GM21447 (cell line): ENCODE data around the gene EXOC2.

ENCODE experiments used
- ATAC-seq: cut with Tn5 transposase; IDR thresholded peaks from one replicate; pipeline ENCODE4 v1.9.1; 2021; ENCODE audit not compliant: unreplicated experiment

The EXOC2 gene

DNA sequence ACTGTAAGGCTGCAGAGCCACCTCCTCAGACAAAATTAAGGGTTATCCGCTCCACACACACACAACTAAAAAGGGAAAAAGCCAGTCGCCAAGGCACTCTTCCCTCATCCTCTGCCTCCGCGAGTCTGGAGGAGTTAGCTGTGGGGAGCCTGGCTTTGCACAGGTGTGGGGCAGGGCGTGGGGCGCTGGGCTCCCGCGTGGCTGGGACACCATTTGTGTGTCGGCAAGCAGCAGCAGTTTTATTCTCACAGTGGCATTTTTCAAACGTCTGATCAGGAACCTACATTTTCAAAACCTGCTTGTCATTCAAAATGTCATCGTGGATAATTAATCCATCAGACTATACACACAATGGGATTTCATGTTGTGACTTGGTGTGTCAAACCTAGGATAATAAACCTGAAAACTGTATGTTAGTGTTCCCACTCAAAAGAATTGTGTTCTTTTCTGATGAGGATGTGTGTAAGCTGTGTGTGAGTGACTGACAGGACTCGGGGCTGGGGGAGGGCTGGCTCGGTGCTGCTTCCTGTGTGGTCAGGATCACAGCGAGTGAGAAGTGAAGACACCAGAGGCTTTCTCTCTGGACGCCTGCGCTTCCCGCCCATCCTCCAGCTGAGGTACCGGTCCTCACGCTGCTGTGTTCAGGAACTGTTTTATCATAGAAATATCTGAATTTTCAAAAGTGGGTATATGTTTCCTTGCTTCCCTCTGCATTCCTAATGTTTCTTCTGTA lies 218.3 kb downstream of the EXOC2 start:
- peak; percentile 83 for ATAC-seq

DNA sequence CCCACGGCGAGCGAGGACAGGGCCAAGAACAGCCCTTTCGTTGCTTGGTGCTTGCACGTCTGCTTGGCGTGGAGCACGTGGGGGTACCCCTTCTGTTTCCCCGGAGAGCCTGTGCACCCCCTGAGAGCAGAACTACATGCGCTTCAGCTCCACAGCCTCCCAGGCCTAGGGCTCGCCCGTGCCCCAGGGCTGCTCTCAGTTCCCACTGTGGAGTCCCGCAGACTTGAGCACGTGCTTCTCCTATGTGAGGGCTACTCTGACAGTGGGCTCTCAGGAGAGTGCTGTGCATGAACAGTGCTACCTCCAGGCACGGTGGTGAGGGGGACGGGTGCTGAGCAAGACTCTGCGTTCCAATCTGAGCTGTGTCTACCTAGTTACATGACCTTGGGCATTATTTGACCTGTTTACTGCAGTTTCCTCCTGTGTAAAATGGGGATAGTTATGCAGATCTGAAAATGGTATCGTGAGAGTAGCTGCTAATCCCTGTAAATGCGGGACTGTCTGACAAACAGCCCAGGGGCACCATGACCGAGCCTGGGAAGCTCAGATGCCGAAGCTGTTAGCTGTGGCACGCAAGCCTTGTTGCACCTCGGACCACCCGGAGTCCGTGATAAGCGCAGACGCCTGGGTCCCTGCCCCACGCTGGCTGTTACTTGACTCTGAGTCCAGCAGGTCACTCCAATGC lies 219.0 kb downstream of the EXOC2 start:
- ATAC-seq: no peak

DNA sequence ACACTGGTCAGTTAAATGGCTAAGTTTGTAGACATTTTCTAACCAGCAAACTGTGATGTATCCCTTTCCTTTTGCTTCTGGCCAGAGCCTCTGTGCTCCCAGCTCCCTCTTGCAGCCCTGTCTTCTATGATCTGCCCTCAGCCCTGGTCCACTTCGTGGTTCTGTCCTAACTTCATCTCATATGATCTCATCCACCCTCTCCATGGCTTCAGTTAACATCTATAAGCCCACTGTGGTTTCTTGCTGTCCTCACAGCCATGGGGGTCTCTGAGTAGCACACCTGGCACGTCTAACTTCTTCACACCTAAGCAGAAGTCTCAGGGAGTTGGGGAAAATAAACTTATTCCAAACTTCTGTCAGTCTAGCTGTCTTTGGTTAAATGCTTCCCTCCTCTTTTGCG lies 219.6 kb downstream of the EXOC2 start:
- no peak for ATAC-seq

DNA sequence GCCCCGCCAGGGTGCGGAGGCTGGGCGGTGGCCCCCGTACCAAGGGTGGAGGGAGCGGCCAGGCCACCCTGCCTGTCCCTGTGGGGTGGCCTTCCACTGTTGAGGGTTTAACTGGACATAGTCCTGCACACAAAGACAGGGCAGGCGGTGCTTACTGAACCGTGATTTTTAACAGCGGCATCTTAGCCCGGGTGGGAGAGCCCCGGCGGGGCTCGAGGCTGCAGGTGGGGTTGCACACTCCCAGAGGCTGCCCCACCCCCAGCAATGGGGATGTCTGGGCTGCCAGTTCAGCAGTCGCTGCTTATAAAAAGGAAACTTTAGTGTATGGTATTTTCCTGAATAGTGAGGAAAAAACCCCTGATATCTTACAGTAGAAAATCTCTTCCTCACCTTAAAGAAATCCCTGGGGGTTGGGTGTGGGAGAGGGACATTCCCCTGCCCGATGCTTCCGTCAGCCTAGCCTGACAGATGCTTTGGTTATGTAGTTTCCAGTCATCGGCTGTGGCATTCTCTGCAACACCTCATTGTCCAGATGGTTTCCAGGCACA lies 222.0 kb downstream of the EXOC2 start:
- peak; percentile 54 for ATAC-seq

DNA sequence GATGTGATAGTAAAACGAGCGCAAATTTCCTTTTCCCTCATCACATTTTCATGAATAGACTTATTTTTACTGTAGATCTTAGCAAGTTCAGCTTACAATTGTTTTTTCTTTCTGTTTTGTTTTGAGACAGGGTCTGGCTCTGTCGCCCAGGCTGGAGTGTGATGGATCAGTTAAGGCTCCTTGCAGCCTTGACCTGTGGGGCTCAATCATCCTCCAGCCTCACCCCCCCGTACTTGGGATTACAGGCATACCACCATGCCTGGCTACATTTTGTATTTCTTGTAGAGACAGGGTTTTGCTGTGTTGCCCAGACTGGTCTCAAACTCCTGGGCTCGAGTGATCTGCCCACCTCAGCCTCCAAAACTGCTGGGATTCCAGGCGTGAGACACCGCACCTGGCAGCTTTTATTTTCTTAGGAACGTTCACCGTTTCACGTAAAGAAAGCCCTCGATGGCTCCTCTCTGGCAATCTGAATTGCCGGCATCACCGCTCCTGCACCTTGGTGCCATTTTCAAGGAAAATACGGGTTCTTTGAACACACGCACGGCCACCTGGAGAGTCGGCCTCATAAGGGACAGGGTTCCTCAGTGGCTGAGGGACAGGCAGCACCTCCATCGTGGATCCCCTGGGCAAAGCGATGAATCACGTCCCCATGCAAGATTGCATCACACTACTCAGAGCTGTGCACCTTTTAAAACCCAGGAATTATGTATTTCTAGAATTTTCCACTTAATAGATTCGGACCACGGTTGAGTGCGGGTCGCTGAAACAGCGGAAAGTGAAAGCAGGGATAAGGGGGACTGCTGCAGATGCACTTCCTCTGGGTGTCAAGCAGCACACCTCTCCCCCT lies 222.7 kb downstream of the EXOC2 start:
- peak; percentile 4 for ATAC-seq

DNA sequence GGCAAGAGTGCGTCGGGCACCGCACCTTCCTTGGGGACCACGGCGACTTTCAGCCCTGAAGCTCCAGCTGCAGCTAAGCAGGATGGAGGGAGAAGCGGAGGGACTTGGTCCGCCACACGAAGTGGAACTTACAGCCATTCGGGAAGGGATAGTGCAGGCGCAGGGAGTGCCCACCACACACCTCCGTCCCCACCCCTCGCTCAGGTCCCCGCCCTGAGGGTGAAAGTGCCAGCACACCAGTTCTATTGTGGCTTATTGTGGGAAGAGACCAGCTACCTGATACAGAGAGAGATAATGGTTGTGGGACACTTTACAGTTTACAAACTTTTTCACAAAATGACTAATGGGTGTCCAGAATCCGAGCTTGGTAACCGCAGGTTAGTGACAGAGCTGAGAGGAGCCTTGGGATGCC lies 225.3 kb downstream of the EXOC2 start:
- ATAC-seq: no peak

DNA sequence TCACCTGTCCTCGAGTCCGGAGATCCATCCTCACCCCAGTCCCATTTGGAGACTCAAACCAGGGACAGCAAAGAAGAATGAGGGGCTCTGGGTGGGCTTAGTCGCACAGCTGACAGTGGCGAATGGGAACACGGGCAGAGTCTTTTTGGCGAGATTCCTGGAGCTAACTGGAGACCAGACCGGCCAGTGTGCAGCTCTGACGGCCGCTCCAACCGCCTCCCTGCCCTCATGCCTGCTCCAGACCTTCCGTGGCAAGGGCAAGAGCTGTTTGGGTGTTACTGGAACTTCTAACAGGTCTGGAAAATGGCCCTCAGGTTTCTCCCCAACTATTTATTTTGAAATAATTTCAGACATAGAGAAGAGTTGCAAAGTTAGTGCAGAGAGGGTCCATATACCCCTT lies 225.8 kb downstream of the EXOC2 start:
- no peak for ATAC-seq

DNA sequence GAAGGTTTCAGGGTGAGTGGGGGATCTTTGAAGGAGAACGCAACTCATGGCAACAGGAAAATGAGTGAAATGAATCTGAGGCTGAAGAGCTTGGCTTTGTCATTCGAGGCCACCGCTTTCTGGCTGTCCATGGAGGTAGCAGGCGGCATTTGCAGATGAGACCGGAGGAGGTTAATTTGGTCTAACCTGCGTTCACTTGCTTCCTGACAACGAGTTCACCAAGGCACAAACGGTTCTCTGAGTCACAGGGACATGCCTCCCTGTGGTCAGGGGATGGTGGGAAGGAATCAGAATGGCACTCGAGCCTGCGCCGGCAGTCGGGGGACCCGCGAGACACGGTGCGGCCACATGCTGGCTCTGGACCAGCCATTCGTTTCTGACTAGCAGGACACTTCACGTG lies 226.4 kb downstream of the EXOC2 start:
- no peak for ATAC-seq

DNA sequence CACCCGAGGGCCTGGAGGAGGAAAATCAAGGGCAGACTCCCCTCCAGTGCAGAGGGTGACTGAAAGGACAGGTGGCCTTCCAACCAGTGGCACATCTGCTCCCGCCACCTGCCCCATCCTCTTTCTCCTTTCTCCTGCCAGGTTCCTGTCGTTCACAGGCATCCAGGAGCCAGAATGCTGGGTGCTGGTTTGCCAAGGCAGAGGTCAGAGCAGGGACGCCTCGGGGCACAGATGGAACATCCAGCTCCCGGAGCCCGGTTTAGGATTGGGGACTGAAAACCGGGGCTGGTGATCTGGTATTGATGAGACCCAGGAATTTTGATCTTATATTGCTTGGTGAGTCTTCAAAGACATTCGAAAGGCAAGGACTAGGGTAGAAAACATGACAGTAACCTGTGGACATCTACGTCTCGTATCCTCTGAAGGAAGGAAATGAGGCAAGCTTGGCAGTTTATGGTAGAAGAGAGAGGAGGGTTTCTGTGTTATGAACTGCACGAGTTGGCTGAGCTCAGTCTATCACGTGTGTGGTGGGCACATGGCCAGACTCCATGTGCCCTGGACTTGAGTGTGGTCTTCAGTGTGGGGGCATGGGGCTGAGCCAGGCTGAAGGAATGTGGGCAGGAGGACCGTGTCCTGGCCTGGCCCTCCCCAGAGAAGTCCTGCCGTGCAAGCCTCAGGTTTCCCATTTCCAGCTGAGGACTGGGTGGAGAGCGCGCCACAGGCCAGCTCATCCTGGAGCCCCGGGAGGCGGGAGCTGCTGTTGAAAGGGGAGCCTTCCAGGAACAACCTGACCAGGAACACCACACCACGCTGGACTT lies 227.2 kb downstream of the EXOC2 start:
- ATAC-seq: no peak

DNA sequence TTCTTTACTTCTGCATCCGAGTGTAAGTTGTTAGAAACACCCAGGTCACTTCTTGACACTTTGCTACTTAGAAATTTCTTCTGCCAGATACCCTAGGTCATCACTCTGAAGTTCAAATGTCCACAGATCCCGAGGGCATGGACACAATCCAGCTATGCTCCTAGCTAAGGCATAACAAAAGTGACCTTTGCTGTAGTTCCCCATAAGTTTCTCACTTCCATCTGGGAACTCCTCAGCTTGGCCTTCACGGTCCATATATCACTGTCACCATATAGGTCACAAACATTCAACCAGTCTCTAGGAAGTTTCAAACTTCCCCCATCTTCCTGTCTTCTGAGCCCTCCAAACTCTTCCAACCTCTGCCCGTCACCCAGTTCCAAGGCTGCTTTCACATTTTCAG lies 236.1 kb downstream of the EXOC2 start:
- no peak for ATAC-seq

DNA sequence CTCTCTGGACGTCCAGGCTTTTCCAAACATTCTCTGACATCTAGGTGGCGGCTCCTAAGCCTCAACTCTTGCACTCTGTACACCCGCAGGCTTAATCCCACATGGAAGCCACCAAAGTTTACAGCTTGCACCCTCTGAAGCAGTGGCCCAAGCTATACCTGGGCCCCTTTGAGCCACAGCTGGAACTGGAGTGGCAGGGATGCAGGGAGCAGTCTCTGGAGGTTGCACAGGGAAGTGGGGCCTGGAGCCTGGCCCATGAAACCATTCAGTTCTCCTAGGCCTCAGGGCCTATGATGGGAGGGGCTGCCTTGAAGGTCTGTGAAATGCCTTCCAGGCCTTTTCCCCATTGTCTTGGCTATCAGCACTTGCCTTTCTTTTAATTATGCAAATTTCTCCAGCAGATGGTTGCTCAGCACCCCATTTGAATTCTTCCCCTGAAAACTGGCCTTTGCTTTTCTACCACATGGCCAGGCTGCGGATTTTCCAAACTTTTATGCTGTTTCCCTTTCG lies 236.5 kb downstream of the EXOC2 start:
- no peak for ATAC-seq

DNA sequence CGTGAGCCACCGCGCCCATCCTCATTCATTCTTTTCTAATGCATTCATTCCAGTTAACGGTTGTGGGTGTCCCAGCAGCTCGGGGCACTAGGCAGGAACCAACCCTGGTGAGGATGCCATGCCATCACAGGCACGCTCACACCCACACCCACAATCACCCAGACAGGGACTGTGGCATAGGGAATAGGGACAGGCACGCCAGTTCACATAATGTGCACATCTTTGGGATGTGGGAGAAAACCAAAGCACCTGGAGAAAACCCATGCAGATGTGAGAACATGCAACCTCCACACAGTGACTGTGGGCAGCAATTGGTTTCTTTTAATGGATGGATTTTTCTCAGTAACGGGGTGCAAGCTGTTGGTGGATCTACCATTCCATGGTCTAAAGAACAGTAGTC lies 237.1 kb downstream of the EXOC2 start:
- no peak for ATAC-seq

DNA sequence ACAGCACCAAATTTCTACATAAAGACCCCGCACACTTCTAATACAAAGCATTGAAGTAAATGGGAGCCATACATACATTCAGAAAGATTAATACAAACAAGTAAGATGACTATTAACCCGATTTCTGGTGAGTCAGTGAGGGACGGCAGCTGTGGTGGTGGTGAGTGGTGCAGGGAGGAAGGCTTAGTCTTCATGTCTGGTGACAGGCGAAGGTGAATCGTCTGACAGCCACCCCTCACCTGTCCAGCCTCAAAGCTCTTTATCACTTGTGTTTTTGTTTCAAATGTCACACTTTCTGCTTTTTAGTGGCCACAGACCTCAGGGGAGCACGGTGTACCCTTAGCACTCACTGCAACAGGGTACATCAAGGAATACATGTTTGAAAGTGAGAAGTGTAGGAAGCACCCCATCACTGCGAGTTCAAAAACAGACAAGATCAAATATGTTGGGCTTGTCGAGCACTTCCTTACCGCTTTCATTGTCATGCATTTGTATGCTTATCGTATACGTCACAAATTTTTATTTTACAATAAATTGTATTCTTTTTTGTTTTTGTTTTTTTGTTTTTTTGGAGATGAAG lies 237.8 kb downstream of the EXOC2 start:
- no peak for ATAC-seq

DNA sequence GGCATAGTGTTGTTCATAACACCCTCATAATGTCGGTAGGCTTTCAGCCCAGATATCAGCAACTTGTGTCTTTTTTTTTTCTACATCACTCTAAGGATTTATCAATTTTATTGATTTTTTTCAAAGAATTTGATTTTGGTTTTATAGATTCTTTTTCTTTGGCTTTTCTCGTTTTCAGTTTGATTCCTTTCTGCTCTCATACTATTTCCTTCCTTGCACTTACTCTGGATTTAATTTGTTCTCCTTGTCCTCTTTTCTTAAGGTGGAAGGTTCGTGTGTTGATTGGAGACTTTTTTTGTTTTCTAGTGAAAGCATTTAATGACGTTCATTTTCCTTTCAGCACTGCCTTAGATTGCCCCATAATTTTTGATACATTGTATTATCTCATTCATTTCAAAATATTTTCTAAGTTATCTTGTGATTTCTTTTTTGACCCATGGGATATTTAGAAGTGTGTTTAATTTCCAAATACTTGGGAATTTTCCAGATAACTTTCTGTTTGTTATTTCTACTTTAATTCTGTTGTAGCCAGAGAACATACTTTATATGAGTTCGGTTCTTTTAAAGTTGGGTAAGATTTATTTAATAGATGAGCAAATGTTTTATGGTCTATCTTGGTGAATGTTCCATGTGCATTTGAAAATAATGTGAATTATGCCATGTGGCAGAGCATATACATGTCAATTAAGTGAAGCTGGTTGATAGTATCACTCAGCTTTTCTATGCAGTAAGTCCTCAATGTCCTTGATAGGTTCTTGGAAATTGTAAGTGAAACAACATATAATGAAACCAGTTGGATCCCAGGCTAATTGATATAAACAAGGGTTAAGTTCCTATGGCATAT lies 238.6 kb downstream of the EXOC2 start:
- no peak for ATAC-seq

DNA sequence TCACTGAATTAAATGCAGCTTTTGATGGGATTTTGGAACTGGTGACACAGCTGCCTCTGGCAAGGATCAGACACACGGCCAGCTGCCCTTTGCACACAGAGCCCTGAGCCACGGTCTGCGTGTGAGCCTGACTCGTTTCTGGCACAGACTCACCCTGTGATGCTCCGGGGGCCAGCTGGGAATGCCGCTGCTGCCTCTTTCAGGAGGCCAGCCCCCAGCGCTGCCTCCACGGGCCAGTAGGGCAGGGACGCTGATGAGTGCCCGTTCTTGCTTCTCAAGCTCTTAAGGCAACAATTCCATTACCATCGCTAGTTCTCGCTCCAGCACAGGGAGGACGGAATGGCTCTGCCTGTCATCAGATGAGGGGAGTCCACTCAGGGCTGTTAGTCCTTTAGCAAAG lies 239.8 kb downstream of the EXOC2 start:
- ATAC-seq: no peak

DNA sequence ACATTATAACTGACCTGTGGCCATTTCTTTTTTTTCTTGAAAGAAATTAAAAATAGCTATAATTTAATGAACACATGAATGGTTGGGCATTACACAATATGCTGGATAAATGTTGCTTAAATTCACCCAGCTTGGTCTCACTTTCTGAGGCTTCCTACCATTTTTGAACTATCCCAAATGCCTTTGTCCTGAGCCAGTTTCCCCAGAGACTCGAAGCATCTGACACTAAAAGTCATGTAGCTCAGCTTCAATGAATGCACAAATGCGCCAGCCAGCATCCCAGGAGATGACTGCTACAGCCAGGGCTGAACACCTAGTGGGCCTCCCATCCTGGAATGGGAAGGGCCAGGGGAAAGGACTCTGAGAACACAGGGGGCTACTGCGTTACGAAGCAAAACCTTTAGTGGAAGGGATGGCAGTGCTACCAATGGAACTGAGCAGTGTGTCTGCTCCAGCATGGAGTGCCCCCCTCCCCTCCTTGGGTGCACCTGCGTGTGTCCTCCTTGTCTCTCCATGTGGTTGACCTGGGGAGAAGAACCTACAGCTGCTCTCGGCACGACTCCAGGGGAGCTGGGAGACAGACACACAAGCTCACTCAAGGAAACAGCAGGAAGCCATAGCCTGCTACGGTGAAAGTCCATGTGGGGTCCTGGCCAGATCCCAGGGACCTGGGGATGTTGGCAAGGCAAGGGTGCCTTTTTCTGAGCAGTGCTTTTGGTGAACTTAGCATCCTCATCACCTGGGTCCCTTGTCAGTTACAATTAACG lies 240.5 kb downstream of the EXOC2 start:
- ATAC-seq: no peak

DNA sequence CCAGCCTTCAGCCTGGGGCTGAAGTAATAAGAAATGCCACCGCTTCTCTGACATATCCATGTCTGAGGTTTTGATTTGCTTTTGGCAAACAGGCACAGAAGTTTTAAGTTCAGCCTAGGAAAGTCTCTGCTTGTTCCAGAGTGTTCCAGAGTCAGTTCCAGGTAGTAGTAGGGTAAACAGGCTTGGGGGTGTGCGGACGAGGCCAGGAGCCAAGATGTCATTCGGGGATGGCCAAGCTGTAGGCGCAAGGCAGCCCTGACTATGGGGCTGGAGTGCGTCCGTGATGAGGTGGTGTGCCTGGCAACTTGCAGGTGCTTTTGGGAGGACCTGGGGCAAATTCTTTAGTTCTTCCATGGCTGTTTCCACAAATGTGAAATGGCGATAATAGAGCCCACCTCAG lies 241.1 kb downstream of the EXOC2 start:
- ATAC-seq: no peak

DNA sequence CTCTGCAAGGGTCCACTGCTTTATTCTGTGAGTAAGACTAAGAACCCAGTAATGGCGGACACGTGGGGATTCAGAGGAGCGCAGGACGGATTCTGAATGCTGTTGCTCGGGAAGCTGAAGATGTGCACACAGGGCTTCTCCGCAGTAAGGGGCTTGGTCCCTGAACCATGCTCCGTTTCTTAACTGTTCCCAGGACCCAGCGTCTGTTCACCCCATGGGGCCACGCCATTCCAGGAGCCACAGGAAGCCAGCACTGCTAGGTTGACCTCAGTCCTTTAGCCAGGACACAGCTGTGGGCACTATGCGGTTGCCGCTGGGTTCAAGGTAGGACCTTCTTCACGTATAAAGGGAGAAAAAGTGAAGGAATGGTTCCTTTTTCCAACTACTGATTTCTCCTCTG lies 241.6 kb downstream of the EXOC2 start:
- ATAC-seq: no peak
